ENCODE data around the gene COL26A1. TPM values are rescaled to one million over a fixed set of nuclear protein-coding genes. Genes with fewer than 3 reads are reported as not detected.
A peak's percentile ranks its signal among the peaks of the same experiment; 100 is the strongest.

COL26A1 gene
- total RNA-seq, 1 donor, result not detected

DNA sequence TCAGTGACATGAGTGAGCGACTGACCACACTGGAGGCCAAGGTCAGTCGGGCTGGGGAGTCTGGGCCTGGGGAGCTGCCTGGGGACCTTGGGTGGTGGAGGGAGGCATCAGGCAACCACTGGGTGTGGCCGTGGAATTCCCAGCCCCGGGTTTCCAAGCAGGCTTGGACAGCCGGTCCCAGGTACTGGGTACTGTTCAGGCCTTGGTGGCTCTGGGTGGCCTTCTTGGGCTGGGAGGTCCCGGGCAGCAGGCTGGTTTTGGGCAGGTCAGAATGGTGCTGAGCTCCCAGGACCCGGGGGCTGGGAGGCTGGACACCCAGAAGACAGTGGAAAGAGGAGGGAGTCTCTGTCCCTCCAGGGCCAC is 170.4 kb downstream of the COL26A1 start:
- no peak for DNase-seq (ENCODE audit: insufficient read length, low spot score, missing footprints)
- H3K27ac ChIP-seq (ENCODE audit: low read depth, low read length), result no peak overlapping the region
- no peaks in the 10 kb centered on the region for H3K79me2 ChIP-seq (ENCODE audit: insufficient read depth, low read length)
- no peaks in the 10 kb centered on the region for H3K36me3 ChIP-seq (ENCODE audit: insufficient read depth, low read length)
- no peak overlapping the region for H3K4me3 ChIP-seq (ENCODE audit: insufficient read depth, low read length)
- H2AFZ ChIP-seq (ENCODE audit: low read length), result no peak overlapping the region
- H3K4me1 ChIP-seq (ENCODE audit: insufficient read depth, low read length), result peaks cover 15% of the 10 kb centered on the region
- H4K20me1 ChIP-seq (ENCODE audit: insufficient read depth, low read length), result no peaks in the 10 kb centered on the region
- H3K9me3 ChIP-seq (ENCODE audit: low read depth, low read length), result peaks cover 3% of the 10 kb centered on the region
- no peak overlapping the region for H3K4me2 ChIP-seq (ENCODE audit: insufficient read depth, low read length)
- H3K27me3 ChIP-seq (ENCODE audit: insufficient read depth, low read length), result peaks cover 9% of the 10 kb centered on the region
- TF ChIP-seq, protein P1, sequence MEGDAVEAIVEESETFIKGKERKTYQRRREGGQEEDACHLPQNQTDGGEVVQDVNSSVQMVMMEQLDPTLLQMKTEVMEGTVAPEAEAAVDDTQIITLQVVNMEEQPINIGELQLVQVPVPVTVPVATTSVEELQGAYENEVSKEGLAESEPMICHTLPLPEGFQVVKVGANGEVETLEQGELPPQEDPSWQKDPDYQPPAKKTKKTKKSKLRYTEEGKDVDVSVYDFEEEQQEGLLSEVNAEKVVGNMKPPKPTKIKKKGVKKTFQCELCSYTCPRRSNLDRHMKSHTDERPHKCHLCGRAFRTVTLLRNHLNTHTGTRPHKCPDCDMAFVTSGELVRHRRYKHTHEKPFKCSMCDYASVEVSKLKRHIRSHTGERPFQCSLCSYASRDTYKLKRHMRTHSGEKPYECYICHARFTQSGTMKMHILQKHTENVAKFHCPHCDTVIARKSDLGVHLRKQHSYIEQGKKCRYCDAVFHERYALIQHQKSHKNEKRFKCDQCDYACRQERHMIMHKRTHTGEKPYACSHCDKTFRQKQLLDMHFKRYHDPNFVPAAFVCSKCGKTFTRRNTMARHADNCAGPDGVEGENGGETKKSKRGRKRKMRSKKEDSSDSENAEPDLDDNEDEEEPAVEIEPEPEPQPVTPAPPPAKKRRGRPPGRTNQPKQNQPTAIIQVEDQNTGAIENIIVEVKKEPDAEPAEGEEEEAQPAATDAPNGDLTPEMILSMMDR (IDR thresholded peaks at IDR 0.05; ENCODE audit: extremely low read depth, low read depth, low read length), result no peak

- Histone ChIP-seq H3K9me3 (ENCODE audit: low read depth, low read length) (peaks cover 3% of the 10 kb centered on the region), H3K27me3 (ENCODE audit: insufficient read depth, low read length) (peaks cover 9% of the 10 kb centered on the region), H3K4me2 (ENCODE audit: insufficient read depth, low read length) (no peak overlapping the region), H3K4me3 (ENCODE audit: insufficient read depth, low read length) (no peak overlapping the region), H3K4me1 (ENCODE audit: insufficient read depth, low read length) (peaks cover 13% of the 10 kb centered on the region), H3K27ac (ENCODE audit: low read depth, low read length) (no peak overlapping the region), H4K20me1 (ENCODE audit: insufficient read depth, low read length) (no peaks in the 10 kb centered on the region), H2AFZ (ENCODE audit: low read length) (no peak overlapping the region), H3K79me2 (ENCODE audit: insufficient read depth, low read length) (no peaks in the 10 kb centered on the region), H3K36me3 (ENCODE audit: insufficient read depth, low read length) (no peaks in the 10 kb centered on the region)
- DNase-seq (ENCODE audit: insufficient read length, low spot score, missing footprints), result peak; percentile 58
- TF ChIP-seq, protein P1 (IDR thresholded peaks at IDR 0.05; ENCODE audit: extremely low read depth, low read depth, low read length), result no peak
Observed at GRCh38 chr7:101534015-101534803, 171.5 kb downstream of the COL26A1 start.

DNA sequence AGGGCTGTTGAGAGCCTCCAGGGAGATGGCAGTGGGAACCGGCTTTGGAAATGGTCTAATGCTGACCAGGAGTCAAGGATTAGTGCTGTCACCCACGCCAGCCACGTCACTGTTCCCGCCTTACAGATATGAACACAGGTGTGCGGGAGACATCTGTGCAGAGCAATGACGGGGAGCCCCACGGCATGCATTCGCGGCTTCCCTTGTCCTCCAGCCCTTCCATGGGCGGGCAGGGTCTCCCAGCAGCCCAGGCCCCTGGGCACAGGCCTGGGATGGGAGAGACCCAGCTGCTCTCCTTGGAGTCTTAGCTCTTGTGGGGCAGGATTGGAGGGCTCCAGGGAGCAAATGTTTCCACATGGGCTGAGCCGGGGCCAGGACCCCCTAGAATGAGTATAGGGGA is 172.2 kb downstream of the COL26A1 start:
- no peaks in the 10 kb centered on the region for H3K36me3 ChIP-seq (ENCODE audit: insufficient read depth, low read length)

GRCh38 chr7:101535351-101535751 is 172.7 kb downstream of the COL26A1 start:
- Histone ChIP-seq H3K4me3 (ENCODE audit: insufficient read depth, low read length) (no peak overlapping the region), H4K20me1 (ENCODE audit: insufficient read depth, low read length) (no peaks in the 10 kb centered on the region), H3K27ac (ENCODE audit: low read depth, low read length) (no peak overlapping the region), H3K36me3 (ENCODE audit: insufficient read depth, low read length) (no peaks in the 10 kb centered on the region), H3K9me3 (ENCODE audit: low read depth, low read length) (peaks cover 3% of the 10 kb centered on the region), H3K4me1 (ENCODE audit: insufficient read depth, low read length) (peaks cover 13% of the 10 kb centered on the region), H2AFZ (ENCODE audit: low read length) (peak overlapping the region; percentile 41), H3K79me2 (ENCODE audit: insufficient read depth, low read length) (no peaks in the 10 kb centered on the region), H3K27me3 (ENCODE audit: insufficient read depth, low read length) (peaks cover 9% of the 10 kb centered on the region), H3K4me2 (ENCODE audit: insufficient read depth, low read length) (no peak overlapping the region)
- peak; percentile 81 for DNase-seq (ENCODE audit: insufficient read length, low spot score, missing footprints)
- TF ChIP-seq, protein P1 (IDR thresholded peaks at IDR 0.05; ENCODE audit: extremely low read depth, low read depth, low read length), result no peak

More for the DNA sequence above, 172.2 kb downstream of the COL26A1 start:
- Histone ChIP-seq H3K27ac (ENCODE audit: low read depth, low read length) (no peak overlapping the region), H4K20me1 (ENCODE audit: insufficient read depth, low read length) (no peaks in the 10 kb centered on the region), H3K4me1 (ENCODE audit: insufficient read depth, low read length) (peaks cover 13% of the 10 kb centered on the region), H3K27me3 (ENCODE audit: insufficient read depth, low read length) (peaks cover 9% of the 10 kb centered on the region), H3K4me3 (ENCODE audit: insufficient read depth, low read length) (no peak overlapping the region), H3K9me3 (ENCODE audit: low read depth, low read length) (peaks cover 3% of the 10 kb centered on the region), H2AFZ (ENCODE audit: low read length) (no peak overlapping the region), H3K4me2 (ENCODE audit: insufficient read depth, low read length) (no peak overlapping the region), H3K79me2 (ENCODE audit: insufficient read depth, low read length) (no peaks in the 10 kb centered on the region)
- DNase-seq (ENCODE audit: insufficient read length, low spot score, missing footprints), result no peak
- TF ChIP-seq, protein P1 (IDR thresholded peaks at IDR 0.05; ENCODE audit: extremely low read depth, low read depth, low read length), result no peak

All from osteoblast (primary cell).